Immature natural killer cell (primary cell): Measurements from ENCODE around the gene CSF2RB. TPM values are rescaled to one million over a fixed set of nuclear protein-coding genes. Genes with fewer than 3 reads are reported as not detected.
A peak's percentile ranks its signal among the peaks of the same experiment; 100 is the strongest.

Source experiments
- DNase-seq, 3 donors: peaks; one replicate each; pipeline ENCODE4 v3.0.0; 2022; ENCODE audit warnings: mixed read lengths in 1 of 3
- H3K27ac Mint-ChIP-seq, 6 donors: one replicate each; pipeline ENCODE4 v1.8.0; 2020; ENCODE audit warnings: mixed read lengths in 6 of 6, mild to moderate bottlenecking in 5 of 6, inconsistent platforms in 4 of 6, moderate library complexity in 3 of 6
- H3K27me3 Mint-ChIP-seq, 3 donors: one replicate each; pipeline ENCODE4 v1.8.0; 2020 to 2021; ENCODE audit warnings: low read depth in 3 of 3, mild to moderate bottlenecking in 3 of 3, mixed read lengths in 3 of 3, moderate library complexity in 3 of 3, inconsistent platforms in 1 of 3
- H3K36me3 Mint-ChIP-seq, 3 donors: one replicate each; pipeline ENCODE4 v1.8.0; 2020; ENCODE audit warnings: mixed read lengths in 3 of 3, inconsistent platforms in 2 of 3, mild to moderate bottlenecking in 2 of 3
- H3K4me1 Mint-ChIP-seq, 2 donors: one replicate each; pipeline ENCODE4 v1.8.0; 2020; ENCODE audit warnings: inconsistent platforms in 2 of 2, mild to moderate bottlenecking in 2 of 2, mixed read lengths in 2 of 2, moderate library complexity in 1 of 2
- H3K4me3 Mint-ChIP-seq, 5 donors: one replicate each; pipeline ENCODE4 v1.8.0; 2020; ENCODE audit warnings: mild to moderate bottlenecking in 5 of 5, mixed read lengths in 5 of 5, inconsistent platforms in 3 of 5, moderate library complexity in 3 of 5
- H3K9me3 Mint-ChIP-seq, 6 donors: one replicate each; pipeline ENCODE4 v1.8.0; 2020; ENCODE audit warnings: mild to moderate bottlenecking in 6 of 6, mixed read lengths in 6 of 6, inconsistent platforms in 4 of 6, moderate library complexity in 3 of 6
- polyA plus RNA-seq, 3 donors: library from polyadenylated mRNA; unstranded; fragments of 300-500 nt; fragmentation: Illumina TruSeq; gene quantifications; one replicate each; pipeline ENCODE4 v1.2.3, GENCODE V29; 2021

The CSF2RB gene
- polyA plus RNA-seq, 3 donors from 2014 or later: 0.47 to 0.77 TPM; not detected in 1

- H3K27me3 Mint-ChIP-seq: peaks cover 3 to 14% (median 7%) of the 10 kb centered on the region in 3 donors
- DNase-seq: no peak
- no peak overlapping the region for H3K4me3 Mint-ChIP-seq
- H3K36me3 Mint-ChIP-seq: no peaks in the 10 kb centered on the region
- H3K27ac Mint-ChIP-seq: no peak overlapping the region
- H3K4me1 Mint-ChIP-seq: no peaks in the 10 kb centered on the region
- no peaks in the 10 kb centered on the region for H3K9me3 Mint-ChIP-seq
Observed at GRCh38 chr22:36964106-36964505, 50.7 kb downstream of the CSF2RB start.

GRCh38 chr22:36965696-36966095, 52.3 kb downstream of the CSF2RB start:
- no peak for DNase-seq
- Mint-ChIP-seq H3K27ac (peak overlapping the region in 1 of 6 donors; percentile 47), H3K4me3 (no peak overlapping the region), H3K27me3 (peaks cover 3 to 12% (median 7%) of the 10 kb centered on the region in 3 donors), H3K4me1 (no peaks in the 10 kb centered on the region), H3K36me3 (no peaks in the 10 kb centered on the region), H3K9me3 (no peaks in the 10 kb centered on the region)

GRCh38 chr22:36966851-36967540, 53.6 kb downstream of the CSF2RB start:
- H3K9me3 Mint-ChIP-seq: no peaks in the 10 kb centered on the region
- no peak for DNase-seq
- no peak overlapping the region for H3K4me3 Mint-ChIP-seq
- H3K27me3 Mint-ChIP-seq: peaks cover 0 to 8% (median 2%) of the 10 kb centered on the region in 3 donors
- no peak overlapping the region for H3K27ac Mint-ChIP-seq
- H3K36me3 Mint-ChIP-seq: no peaks in the 10 kb centered on the region
- no peaks in the 10 kb centered on the region for H3K4me1 Mint-ChIP-seq

GRCh38 chr22:36968249-36968964, 55.0 kb downstream of the CSF2RB start:
- Mint-ChIP-seq H3K9me3 (no peaks in the 10 kb centered on the region), H3K27me3 (peaks cover 0 to 4% (median 3%) of the 10 kb centered on the region in 3 donors), H3K4me3 (no peak overlapping the region), H3K36me3 (no peaks in the 10 kb centered on the region), H3K4me1 (no peaks in the 10 kb centered on the region), H3K27ac (no peak overlapping the region)
- no peak for DNase-seq

GRCh38 chr22:36971341-36972125, 58.1 kb downstream of the CSF2RB start:
- Mint-ChIP-seq H3K4me3 (no peak overlapping the region), H3K27ac (no peak overlapping the region), H3K4me1 (no peaks in the 10 kb centered on the region), H3K27me3 (peaks cover under 1 to 6% (median 4%) of the 10 kb centered on the region in 3 donors), H3K9me3 (no peaks in the 10 kb centered on the region), H3K36me3 (no peaks in the 10 kb centered on the region)
- no peak for DNase-seq

- peak overlapping the region in 4 of 6 donors; percentile 66 to 93 (median 70) for H3K27ac Mint-ChIP-seq
- no peak for DNase-seq
- H3K4me1 Mint-ChIP-seq: peaks cover 13% of the 10 kb centered on the region in 2 donors
- no peaks in the 10 kb centered on the region for H3K36me3 Mint-ChIP-seq
- H3K27me3 Mint-ChIP-seq: peaks cover 2 to 11% (median 8%) of the 10 kb centered on the region in 3 donors
- H3K4me3 Mint-ChIP-seq: peak overlapping the region in 4 of 5 donors; percentile 29 to 99 (median 96)
- no peaks in the 10 kb centered on the region for H3K9me3 Mint-ChIP-seq
Observed at GRCh38 chr22:36976606-36977005, 63.2 kb downstream of the CSF2RB start.

- no peaks in the 10 kb centered on the region for H3K9me3 Mint-ChIP-seq
- H3K4me3 Mint-ChIP-seq: peak overlapping the region; percentile 95 to 99 (median 97)
- peaks cover 3 to 14% (median 8%) of the 10 kb centered on the region in 3 donors for H3K27me3 Mint-ChIP-seq
- peak overlapping the region; percentile 93 to 99 (median 96) for H3K27ac Mint-ChIP-seq
- no peaks in the 10 kb centered on the region for H3K36me3 Mint-ChIP-seq
- peaks cover 13% of the 10 kb centered on the region in 2 donors for H3K4me1 Mint-ChIP-seq
- DNase-seq: peak; percentile 64 to 73 (median 71)
Observed at GRCh38 chr22:36977401-36977861, 64.0 kb downstream of the CSF2RB start.

GRCh38 chr22:36977947-36978660, 64.7 kb downstream of the CSF2RB start:
- peak; percentile 86 to 89 (median 87) for DNase-seq
- H3K4me3 Mint-ChIP-seq: peak overlapping the region; percentile 95 to 99 (median 97)
- H3K27me3 Mint-ChIP-seq: peaks cover 3 to 14% (median 8%) of the 10 kb centered on the region in 3 donors
- no peaks in the 10 kb centered on the region for H3K9me3 Mint-ChIP-seq
- H3K36me3 Mint-ChIP-seq: no peaks in the 10 kb centered on the region
- peak overlapping the region; percentile 93 to 99 (median 96) for H3K27ac Mint-ChIP-seq
- H3K4me1 Mint-ChIP-seq: peaks cover 13% of the 10 kb centered on the region in 2 donors

GRCh38 chr22:36979016-36979910, 65.8 kb downstream of the CSF2RB start:
- H3K4me1 Mint-ChIP-seq: peaks cover 13% of the 10 kb centered on the region in 2 donors
- no peak for DNase-seq
- no peak overlapping the region for H3K27ac Mint-ChIP-seq
- no peaks in the 10 kb centered on the region for H3K36me3 Mint-ChIP-seq
- peaks cover 3 to 14% (median 12%) of the 10 kb centered on the region in 3 donors for H3K27me3 Mint-ChIP-seq
- no peak overlapping the region for H3K4me3 Mint-ChIP-seq
- H3K9me3 Mint-ChIP-seq: no peaks in the 10 kb centered on the region

- peaks cover 3 to 16% (median 15%) of the 10 kb centered on the region in 3 donors for H3K27me3 Mint-ChIP-seq
- peaks cover 13% of the 10 kb centered on the region in 2 donors for H3K4me1 Mint-ChIP-seq
- peaks cover 0 to 5% (median 0%) of the 10 kb centered on the region in 3 donors for H3K36me3 Mint-ChIP-seq
- DNase-seq: no peak
- no peak overlapping the region for H3K4me3 Mint-ChIP-seq
- peaks cover 8 to 15% (median 12%) of the 10 kb centered on the region in 6 donors for H3K9me3 Mint-ChIP-seq
- H3K27ac Mint-ChIP-seq: no peak overlapping the region
Observed at GRCh38 chr22:36981247-36981775, 67.9 kb downstream of the CSF2RB start.

- Mint-ChIP-seq H3K27ac (no peak overlapping the region), H3K27me3 (peaks cover 1 to 16% (median 15%) of the 10 kb centered on the region in 3 donors), H3K36me3 (peaks cover 0 to 6% (median 0%) of the 10 kb centered on the region in 3 donors), H3K4me1 (peaks cover 11 to 13% of the 10 kb centered on the region in 2 donors), H3K9me3 (peaks cover 8 to 18% (median 15%) of the 10 kb centered on the region in 6 donors), H3K4me3 (no peak overlapping the region)
- no peak for DNase-seq
Observed at GRCh38 chr22:36982136-36982535, 68.7 kb downstream of the CSF2RB start.
